Progenitor cell of endocrine pancreas (in vitro differentiated cells): ENCODE results near the gene BABAM1. TPM values are rescaled to one million over a fixed set of nuclear protein-coding genes. Genes with fewer than 3 reads are reported as not detected.

ENCODE experiments used
- DNase-seq: peaks from one replicate; pipeline ENCODE4 v3.0.0; 2021; ENCODE audit warnings: low spot score; ENCODE audit not compliant: unreplicated experiment
- H3K27ac Mint-ChIP-seq: 2 replicates; pipeline ENCODE4 v1.8.0; 2021; ENCODE audit warnings: mild to moderate bottlenecking, moderate library complexity, mixed read lengths
- H3K27me3 Mint-ChIP-seq: 2 replicates; pipeline ENCODE4 v1.8.0; 2021; ENCODE audit warnings: mixed read lengths
- H3K36me3 Mint-ChIP-seq: 2 replicates; pipeline ENCODE4 v1.8.0; 2022; ENCODE audit warnings: mixed read lengths; ENCODE audit not compliant: insufficient read depth
- H3K4me1 Mint-ChIP-seq: 2 replicates; pipeline ENCODE4 v1.8.0; 2021; ENCODE audit warnings: low read depth, mixed read lengths
- H3K4me3 Mint-ChIP-seq: 2 replicates; pipeline ENCODE4 v1.8.0; 2021; ENCODE audit warnings: low read depth, mild to moderate bottlenecking, moderate library complexity, mixed read lengths
- H3K9me3 Mint-ChIP-seq: 2 replicates; pipeline ENCODE4 v1.8.0; 2021; ENCODE audit warnings: low read depth, mixed read lengths
- CTCF ChIP-seq: fragments of 200-600 bp; sonication (generic); IDR thresholded peaks from one replicate; pipeline ENCODE4 v1.5.0; 2021; ENCODE audit warnings: antibody characterized with exemption, mild to moderate bottlenecking; ENCODE audit not compliant: unreplicated experiment
- total RNA-seq: library from RNA; stranded (reverse); gene quantifications from 2 replicates; pipeline ENCODE4 v1.2.1, GENCODE V29; 2021

Gene BABAM1
- total RNA-seq, 1 donor from 2014 or later = 113 TPM

DNA sequence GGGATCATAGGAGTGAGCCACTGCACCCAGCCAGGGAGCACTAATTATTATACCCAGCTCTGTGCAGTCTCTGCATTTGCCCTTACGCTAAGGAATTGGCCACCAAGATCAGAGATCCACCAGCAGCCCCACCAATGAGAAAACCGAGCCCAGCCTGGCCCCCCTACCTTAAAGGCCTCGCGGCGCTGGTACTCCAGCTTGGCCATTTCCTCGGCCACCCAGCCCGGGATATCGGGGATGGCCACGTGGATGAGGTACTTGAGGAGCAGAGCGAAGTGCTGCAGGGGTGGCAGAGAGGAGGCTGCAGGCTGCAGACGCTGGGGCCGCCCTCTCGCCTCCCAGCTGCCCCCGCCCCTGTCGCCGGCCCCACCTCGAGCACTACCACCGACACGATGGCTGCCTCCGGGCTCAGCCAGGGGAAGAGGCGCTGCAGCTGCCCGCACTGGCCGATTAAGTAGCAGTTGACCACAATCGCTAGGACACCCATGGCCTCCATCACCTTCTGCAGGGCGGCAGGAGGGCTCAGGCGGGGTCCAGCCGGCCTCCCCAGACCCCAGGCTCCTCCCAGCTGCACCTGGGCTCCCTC, 59.9 kb downstream of the BABAM1 start:
- no peak for TF ChIP-seq CTCF
- no peak overlapping the region for H3K4me3 Mint-ChIP-seq
- no peaks in the 10 kb centered on the region for H3K9me3 Mint-ChIP-seq
- DNase-seq = no peak
- H3K27me3 Mint-ChIP-seq = peaks cover 15% of the 10 kb centered on the region
- peaks cover 14% of the 10 kb centered on the region for H3K36me3 Mint-ChIP-seq
- peaks cover 4% of the 10 kb centered on the region for H3K4me1 Mint-ChIP-seq
- H3K27ac Mint-ChIP-seq = no peak overlapping the region

- DNase-seq = peak; percentile 58
- peaks cover 15% of the 10 kb centered on the region for H3K27me3 Mint-ChIP-seq
- peak overlapping the region; percentile 92 for H3K27ac Mint-ChIP-seq
- peak; percentile 67 for TF ChIP-seq CTCF
- peak overlapping the region; percentile 73 for H3K4me3 Mint-ChIP-seq
- peaks cover 13% of the 10 kb centered on the region for H3K36me3 Mint-ChIP-seq
- no peaks in the 10 kb centered on the region for H3K9me3 Mint-ChIP-seq
- H3K4me1 Mint-ChIP-seq = peaks cover 4% of the 10 kb centered on the region
Measured at GRCh38 chr19:17327654-17328516, 60.6 kb downstream of the BABAM1 start.

Other genes starting within 250 kb of the BABAM1 start
- 58.6 and 63.4 TPM in 2 replicates for gene CPAMD8, start 240.6 kb upstream of the BABAM1 start, total RNA-seq
- 17.7 and 21.7 TPM in 2 replicates for gene HAUS8, start 192.0 kb upstream of the BABAM1 start, total RNA-seq
- 78.5 and 79.7 TPM in 2 replicates for gene MYO9B, start 191.7 kb upstream of the BABAM1 start, total RNA-seq
- 23.6 and 27.2 TPM in 2 replicates for gene USE1, start 52.1 kb upstream of the BABAM1 start, total RNA-seq
- gene OCEL1, start 41.2 kb upstream of the BABAM1 start, total RNA-seq = 20.1 and 21.8 TPM in 2 replicates
- gene NR2F6, start 21.5 kb upstream of the BABAM1 start, total RNA-seq = 134 and 150 TPM in 2 replicates
- 0.38 and 0.51 TPM in 2 replicates for gene USHBP1, start 2.7 kb upstream of the BABAM1 start, total RNA-seq
- gene ANKLE1, start 14.5 kb downstream of the BABAM1 start, total RNA-seq = 6.4 and 8.1 TPM in 2 replicates
- gene ABHD8, start 36.0 kb downstream of the BABAM1 start, total RNA-seq = 16.2 and 16.9 TPM in 2 replicates
- gene MRPL34, start 38.4 kb downstream of the BABAM1 start, total RNA-seq = 54.0 and 54.4 TPM in 2 replicates
- gene DDA1, start 42.1 kb downstream of the BABAM1 start, total RNA-seq = 38.6 and 41.4 TPM in 2 replicates
- 45.2 and 45.3 TPM in 2 replicates for gene ANO8, start 67.4 kb downstream of the BABAM1 start, total RNA-seq
- 44.5 and 46.9 TPM in 2 replicates for gene GTPBP3, start 70.1 kb downstream of the BABAM1 start, total RNA-seq
- gene PLVAP, start 109.9 kb downstream of the BABAM1 start, total RNA-seq = 0.12 and 0.42 TPM in 2 replicates
- not detected in 2 replicates for gene CCDC194, start 126.8 kb downstream of the BABAM1 start, total RNA-seq
- 0.60 and 0.67 TPM in 2 replicates for gene BST2, start 138.2 kb downstream of the BABAM1 start, total RNA-seq
- gene MVB12A, start 152.6 kb downstream of the BABAM1 start, total RNA-seq = 50.7 and 56.6 TPM in 2 replicates
- gene TMEM221, start 181.2 kb downstream of the BABAM1 start, total RNA-seq = 3.6 and 4.5 TPM in 2 replicates
- not detected in 2 replicates for gene NXNL1, start 193.5 kb downstream of the BABAM1 start, total RNA-seq
- 16.7 and 19.8 TPM in 2 replicates for gene SLC27A1, start 203.1 kb downstream of the BABAM1 start, total RNA-seq
- 102 and 107 TPM in 2 replicates for gene PGLS, start 244.2 kb downstream of the BABAM1 start, total RNA-seq